HG03457 (cell line): ENCODE results near the gene TM4SF20.

Experiments used
- ATAC-seq: cut with Tn5 transposase; IDR thresholded peaks from one replicate; pipeline ENCODE4 v1.9.1; 2021; ENCODE audit warnings: moderate number of reproducible peaks; ENCODE audit not compliant: unreplicated experiment

Gene TM4SF20, protein sequence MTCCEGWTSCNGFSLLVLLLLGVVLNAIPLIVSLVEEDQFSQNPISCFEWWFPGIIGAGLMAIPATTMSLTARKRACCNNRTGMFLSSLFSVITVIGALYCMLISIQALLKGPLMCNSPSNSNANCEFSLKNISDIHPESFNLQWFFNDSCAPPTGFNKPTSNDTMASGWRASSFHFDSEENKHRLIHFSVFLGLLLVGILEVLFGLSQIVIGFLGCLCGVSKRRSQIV

DNA sequence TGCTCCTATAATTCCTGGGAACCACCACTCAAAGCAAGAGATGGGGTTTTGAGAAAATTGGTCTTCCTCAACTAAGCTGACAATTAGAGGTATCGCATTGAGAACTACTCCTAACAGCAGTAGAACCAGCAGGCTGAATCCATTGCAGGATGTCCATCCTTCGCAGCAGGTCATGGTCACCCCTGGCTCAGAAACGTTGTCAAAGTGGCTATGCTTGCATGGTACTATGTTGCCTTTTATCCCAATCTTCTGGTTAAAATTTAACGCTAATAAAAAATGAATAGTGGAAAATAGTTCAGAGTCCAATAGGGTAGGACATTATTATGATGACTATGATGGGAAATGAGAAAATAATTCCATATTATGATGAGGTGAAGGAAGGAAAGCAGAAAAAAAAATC, at the start of gene TM4SF20:
TSS of gene TM4SF20 (minus strand) at position 212 of the 400 bp plus-strand sequence. CDS start at position 174, 38 bp downstream.
- no peak for ATAC-seq

DNA sequence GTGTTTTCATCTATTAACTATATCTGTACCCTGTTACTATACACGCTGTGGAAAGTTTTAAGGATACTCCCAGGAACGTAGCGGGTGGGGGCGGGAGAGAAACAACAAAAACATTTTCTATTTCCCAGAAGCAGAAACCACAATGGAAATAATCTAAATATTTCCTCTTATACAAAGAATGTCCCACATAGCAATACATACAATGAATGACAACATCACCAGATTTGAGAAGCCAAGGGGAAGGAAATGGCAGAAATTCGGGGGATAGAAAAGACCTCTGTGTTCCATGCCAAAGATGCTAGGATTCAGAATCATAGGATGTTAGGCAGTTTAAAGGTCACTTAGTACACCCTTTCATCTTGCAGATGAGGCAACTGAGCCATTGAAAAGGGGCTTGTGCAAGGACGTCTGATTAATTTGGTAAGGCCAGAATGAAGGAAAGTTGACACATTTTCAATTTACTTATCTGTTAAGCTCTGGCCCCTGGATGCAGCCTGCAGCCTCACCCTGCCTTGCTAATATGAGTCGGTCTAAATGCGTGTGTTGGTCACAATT, 49.7 kb upstream of the TM4SF20 start:
- no peak for ATAC-seq

DNA sequence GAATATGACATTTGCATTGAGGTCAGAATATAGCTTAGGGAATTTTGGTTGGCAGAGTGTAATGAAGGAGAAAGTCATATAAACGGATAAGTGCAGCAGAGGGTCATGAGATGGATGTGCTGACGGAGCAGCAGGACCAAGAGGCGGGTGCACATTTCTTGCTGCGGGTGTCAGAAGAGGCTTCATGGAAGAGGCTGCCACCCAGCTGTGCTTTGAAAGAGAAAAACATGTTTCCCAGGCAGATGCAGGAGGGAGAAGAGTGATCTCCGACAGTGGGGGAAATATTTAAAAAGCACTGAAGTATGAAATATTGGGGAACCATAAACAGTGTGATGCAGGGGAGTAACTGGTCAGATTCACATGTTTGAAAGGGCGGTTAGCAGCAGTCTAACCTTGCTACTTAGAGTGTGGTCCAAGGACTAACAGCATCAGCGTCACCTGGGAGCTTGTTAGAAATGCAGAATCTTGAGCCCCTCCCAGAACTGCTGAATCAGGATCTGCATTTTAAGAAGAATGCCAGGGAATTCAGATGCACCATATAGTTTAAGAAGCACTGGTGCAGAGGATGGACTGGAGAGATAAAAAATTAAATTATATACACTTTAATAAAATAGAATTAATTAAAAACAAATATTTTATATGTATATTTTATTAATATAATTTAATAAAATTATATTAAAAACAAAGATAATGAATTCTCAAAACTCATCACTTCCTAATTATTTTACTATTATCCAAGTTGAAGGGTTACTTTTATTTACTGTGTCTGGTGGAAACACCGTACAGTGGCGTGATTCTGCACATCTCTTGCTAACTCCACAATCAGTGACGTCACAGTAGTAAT, 44.8 kb upstream of the TM4SF20 start:
- no peak for ATAC-seq

DNA sequence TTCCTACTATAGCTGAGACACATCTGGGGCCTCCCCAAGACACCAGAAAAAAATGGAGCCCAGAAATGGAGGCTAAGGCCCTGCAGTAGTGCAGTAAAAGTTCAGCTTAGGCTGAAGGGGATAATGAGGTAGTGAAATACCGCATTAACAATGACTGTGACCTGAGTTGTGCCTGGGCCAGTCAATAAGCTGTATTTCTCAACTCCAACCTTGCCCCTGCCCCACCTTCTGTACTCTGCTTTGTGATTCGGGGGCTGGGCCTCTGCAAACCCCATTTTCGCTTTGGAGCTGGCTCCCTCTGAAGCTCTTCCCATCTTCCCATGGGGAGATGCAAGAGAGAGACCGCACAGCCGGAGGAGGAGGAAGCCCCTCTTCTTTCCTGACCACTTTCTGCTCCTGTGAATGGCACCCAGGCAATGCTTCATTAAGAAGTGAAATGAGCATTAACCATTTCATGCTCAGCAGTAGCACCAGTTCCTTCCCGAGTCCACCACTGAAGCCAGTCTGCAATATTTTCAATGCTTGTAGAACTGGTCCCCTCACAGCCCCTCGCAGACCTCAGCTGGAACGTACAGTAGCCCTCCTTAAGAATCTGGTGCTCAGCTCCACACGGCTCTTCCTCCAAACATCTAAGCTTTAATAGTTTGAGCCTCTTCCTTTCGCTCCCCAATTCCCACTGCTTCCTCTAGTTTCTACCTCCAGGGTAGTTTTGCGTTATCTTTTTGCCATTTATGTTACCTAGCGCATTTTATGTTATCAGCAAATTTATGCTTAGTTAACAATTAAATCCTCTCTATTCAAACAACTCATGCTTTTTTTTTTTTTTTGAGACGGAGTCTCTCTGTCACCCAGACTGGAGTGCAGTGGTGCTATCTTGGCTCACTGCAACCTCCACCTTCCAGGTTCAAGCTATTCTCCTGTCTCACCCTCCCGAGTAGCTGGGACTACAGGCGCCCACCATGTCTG, 41.3 kb upstream of the TM4SF20 start:
- no peak for ATAC-seq

DNA sequence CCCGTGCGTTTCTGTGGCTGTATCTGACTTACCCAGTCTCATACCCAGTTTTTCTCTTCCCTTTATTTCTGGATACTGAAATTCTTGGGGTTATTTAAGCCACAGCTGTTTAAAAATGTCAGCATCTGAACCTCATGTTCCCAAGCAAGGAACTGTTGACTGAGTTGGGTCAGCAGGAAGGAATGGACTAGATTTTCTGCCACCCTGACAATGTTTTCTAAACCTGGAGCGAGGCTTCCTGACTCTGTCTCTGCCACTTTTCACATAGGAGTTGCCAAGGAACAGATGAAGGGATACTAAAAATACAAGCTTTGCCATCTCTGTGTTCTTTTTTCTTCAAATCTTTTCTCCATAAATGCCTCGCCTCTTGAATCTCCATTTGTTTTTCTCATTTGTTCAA, 37.6 kb upstream of the TM4SF20 start:
- no peak for ATAC-seq

DNA sequence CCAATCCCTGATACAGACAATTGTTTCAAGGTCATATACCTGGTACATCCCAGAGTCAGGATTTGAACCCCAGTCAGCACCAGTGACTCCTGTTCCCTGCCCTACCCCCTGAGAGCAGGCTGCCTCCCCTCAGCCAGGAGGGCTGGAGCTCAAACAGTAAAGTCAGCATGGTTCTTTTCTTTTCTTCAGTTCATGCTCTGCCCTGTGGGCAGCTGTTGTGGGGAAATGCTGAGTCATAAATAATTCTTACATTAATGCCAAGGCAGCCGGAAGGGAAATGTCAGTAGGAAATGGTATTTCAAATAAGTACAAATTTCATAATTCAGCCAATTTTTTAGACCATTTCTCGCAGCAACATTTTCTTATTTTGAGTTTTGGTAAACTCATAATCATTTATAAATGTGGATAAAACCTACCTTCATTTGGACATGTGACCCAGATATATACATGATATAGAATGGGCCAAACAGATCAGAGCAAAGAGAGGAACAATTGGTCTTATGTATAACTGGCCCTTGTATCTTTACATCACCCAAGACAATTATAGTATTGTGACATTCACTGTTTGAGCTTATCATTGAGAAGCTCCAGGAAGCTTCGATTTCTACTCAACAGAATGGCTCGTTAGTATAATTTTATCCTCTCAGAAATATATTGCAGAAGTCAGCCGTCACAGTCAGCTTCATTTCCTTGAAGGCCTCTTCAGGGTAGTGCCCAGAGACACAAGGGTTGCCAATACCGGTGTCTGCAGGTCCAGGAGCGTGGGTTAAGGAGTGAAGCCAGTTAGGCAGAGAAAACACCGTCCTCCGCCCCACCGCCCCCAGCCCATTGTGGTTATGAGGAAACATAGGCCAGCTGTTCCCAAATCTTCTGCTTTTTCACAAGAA, 36.7 kb upstream of the TM4SF20 start:
- peak; percentile 39 for ATAC-seq

DNA sequence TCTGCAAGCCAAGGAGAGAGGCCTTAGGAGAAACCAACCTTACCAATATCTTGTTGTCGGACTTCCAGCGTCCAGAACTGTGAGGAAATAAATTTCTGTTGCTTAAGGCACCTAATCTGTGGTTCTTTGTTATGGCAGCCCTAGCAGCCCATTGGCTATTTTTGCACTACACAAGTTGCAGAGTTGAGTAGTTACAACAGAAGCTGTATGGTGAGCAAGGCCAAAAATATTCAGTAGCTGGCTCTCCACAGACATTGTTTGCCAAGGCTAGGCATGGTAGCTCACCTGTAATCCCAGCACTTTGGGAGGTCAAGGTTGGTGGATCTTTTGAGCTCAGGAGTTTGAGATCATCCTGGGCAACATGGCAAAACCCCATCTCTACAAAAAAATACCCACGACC, 35.7 kb upstream of the TM4SF20 start:
- no peak for ATAC-seq

DNA sequence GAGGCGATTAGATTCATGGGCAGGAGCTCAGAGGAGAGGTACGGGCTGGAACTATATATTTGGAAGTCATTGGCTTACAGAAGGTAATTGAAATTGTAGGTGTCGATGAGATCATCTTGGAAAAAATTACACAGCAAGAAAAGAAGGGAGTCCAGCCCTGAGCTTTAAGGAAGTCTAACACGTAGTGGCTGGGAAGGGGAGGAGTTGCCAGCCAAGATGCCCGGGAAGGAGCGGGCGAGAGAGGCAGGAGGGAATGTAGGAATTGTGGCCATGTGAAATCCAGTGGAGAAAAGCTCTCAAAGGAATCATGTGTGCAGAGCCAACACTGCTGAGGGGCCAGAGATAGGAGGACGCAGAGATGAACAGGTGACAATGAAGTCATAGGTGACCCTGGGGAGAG, 34.3 kb upstream of the TM4SF20 start:
- ATAC-seq: no peak

DNA sequence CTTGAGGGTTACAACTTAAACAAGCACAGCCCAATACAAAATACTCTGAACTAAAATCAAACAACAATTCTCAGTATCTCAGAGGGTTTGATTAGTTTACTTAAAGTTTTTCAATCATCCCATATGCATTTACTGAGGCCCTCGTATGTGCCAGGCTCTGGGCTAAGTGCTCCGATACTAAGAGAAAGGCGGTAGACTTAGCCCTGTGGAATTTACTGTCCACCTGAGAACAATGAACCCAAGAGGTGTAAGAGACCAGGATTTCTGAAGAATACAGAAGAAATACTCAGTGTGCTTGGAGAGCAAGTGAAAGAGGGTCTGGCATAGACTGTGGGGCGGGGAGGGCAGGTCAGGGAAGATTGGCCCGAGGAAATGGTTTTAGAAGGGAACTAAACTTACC, 33.8 kb upstream of the TM4SF20 start:
- ATAC-seq: no peak

DNA sequence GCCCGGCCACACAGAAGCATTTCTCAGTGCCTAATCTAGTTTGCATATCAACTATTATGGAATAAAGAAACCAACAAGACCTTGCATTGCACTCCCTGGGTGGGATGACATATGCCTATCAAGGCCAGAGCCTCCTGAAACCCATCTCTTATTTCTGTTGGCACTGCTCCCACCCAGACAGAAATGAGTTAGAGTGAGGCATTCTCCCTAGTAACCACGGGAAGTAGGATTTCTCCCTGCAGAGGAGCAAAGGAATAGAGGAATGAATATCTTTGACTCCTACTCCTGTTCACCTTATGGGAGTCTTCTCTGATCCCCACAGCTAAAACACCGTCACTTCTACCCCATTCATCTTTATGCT, 32.9 kb upstream of the TM4SF20 start:
- no peak for ATAC-seq

DNA sequence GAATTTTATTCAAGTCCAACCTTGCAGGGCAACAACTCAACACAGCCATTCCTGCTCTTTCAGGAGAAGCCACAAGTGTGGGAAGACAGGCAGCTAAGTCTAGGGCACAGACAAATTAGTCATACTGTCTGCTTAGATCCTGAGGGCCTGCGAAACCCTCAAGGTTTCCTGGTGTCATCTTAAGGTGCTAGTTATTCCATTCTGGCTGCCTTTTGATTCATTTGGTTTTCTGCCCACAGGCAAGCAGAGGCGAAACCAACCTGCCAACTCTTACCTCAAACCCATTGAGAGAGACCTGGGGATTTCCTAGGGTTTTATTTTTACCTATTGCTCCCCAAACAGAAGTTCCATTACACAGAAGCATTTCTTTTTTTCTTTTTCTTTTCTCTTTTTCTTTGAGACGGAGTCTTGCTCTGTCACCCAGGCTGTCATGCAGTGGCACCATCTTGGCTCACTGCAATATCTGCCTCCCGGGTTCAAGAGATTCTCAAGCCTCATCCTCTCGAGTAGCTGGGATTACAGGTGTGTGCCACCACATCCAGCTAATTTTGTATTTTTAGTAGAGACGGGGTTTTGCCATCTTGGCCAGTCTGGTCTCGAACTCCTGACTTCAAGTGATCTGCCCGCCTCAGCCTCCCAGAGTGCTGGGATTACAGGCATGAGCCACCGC, 32.3 kb upstream of the TM4SF20 start:
- ATAC-seq: peak; percentile 84

DNA sequence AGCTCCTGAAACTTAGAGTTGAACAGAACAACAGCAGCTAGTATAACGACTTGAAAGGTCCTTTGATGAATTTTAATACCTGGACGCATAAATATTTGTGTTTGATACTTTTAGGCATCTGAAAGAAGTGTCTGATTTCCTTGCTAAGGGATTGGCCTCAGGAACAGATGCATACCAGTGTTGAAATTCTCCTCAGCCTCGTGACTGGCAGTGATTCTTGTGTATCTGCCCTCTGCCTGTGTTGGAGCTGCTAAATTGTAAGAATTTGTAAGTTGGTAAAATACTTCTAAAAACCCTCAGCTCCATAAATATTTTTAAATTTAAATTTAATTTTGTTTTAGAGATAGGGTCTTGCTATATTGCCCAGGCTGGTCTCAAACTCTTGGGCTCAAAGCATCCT, 31.1 kb upstream of the TM4SF20 start:
- ATAC-seq: no peak

DNA sequence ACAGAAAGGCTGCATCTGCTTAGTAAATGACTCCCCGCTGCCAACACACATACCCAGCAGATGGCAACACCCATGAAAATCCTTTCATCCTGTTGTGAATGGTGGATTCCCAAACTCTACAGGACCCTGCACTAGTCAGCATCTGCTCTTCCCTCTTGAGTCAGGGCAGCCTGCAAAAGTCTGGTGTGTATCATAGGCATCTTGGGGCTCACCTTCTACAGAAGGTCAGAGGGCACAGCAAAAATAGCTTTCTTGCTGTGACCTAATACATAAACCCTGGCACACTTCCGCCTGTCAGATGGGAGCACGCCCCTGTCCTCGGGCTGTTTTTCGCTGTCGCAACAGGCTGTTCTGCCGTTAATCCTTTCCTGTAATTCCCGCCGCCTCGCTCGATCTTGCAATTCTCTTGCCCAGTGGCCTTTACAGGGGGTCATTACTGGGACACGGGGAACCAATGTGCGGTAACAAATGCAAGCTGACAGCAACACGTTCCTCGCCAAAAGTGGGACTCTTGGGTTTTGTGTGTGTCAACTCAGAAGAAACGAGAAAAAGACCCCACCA, 28.6 kb upstream of the TM4SF20 start:
- ATAC-seq: no peak

DNA sequence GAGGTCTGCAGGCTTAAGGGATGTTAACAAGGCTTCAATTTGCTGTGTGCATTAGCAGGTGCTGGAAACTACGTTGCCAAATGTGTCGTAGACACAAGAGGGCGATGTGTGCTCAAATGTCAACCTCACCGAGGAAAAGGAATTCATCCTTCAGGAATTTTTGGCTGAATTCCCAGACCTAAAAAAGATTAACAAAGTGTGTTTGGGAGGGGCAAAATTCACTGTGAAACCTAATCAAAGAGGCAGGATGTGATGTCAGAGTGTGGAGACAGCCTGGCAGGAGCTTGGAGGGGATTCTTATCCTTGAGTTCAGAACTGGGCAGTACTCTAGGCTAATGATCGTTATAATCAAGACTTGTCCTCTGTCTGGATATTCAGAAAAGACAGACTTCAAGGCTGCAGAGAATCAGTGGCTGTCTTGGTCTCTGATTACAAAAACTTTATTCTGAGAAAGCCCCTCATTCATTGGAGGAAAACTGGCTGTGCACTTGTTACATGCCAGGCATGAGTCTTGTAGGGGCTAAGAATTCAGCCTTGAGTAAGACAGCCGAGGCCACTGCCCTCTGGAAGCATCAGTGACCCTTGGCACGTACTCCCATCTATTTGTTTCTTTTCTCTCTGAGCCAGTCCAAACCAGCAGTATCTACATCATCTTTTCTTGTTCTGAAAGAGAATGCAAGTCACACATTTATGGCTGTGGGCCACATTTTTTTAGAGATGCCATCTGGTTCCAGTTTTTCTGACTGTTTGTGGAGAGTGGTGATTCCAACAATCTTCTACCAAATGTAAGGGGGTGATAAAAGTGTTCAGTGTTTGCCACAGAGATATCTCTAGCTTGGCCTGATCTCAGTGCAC, 27.3 kb upstream of the TM4SF20 start:
- ATAC-seq: no peak

DNA sequence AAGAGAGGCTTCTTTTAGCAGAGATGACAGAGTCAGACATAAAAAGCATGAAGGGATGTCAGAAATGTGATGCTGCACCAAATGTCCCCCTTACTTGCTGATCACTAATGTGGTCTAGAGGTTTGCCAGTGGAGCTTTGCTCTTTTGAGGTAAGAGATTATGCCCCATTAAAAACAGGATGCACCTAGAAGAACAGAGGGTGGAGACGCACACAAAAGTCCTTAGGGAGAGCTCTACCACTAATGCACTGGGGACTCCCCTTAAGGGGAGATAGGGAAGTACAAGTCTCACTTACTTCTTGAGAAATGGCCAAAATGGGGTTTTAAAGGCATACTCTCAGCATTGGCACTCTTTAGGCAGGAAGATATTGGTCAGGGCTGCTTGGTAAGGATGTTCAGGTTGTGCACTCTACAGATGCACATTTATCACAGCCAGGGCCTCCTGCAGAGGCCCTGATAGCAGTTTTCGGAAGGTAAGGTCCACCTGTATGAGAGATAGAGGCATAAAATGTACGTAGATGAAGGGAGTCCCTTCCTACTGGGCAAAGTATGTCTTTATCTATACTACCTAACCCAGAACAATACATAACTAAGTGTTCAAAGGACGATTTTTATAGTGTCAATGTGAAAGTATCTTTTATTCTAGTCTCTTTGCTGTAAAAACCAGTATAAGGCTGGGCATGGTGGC, 25.6 kb upstream of the TM4SF20 start:
- ATAC-seq: no peak

DNA sequence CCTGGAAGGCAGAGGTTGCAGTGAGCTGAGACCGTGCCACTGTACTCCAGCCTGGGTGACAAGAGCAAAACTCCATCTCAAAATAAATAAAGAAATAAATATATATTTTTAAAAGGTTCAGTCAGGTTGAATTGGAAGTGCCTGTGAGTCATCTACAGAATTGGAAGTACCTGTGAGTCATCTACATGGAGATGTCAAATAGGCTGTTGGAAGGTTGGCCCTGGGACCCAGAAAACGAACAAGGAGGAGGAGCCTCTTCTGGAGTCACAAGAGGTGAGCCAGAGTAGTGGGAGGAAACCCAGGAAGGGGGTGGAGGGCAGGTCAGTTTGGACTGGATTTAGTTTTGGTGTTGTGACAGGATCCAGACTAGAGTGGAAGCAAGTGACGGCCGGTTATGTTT, 23.9 kb upstream of the TM4SF20 start:
- ATAC-seq: no peak

DNA sequence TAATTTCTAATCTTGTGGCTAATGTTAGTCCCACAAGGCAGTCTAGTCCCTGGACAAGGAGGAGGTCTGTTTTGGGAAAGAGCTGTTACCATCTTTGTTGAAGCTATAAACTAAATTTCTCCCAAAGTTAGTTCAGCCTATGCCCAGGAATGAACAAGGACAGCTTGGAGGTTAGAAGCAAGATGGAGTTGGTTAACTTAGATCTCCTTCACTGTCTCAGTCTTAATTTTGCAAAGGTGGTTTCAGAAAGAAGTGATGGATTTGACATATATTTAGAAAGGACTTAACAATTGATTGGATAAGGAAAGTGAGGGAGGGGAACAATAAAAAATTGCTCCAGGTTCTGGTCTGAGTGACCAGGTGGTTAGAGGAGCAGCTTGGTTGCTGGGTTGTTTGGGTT, 23.2 kb upstream of the TM4SF20 start:
- ATAC-seq: no peak

DNA sequence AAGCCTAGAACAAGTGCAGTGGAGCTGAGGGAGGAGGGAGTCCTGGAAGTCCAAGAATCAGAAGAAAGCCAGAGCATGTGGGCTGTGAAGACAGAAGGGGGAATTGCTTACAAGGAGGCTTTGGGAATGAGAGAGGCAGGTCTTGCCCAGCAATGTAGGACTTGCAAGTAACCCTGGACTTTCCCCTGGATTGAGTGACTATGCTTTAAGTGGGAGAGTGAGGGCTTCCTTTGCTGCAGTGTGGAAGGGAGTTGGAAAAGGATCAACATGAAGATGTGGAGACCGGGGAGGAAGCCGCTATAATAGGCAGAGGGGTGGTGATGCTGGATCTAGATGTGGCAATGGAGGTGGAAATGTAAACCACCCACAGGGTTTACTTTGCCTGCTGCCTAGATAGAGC, 22.4 kb upstream of the TM4SF20 start:
- no peak for ATAC-seq
